ENCODE data around the gene ABCG4. TPM values are rescaled to one million over a fixed set of nuclear protein-coding genes. Genes with fewer than 3 reads are reported as not detected.

Gene ABCG4
- polyA plus RNA-seq, 1 donor from 2014 or later: 1.5 TPM

- H3K79me2 ChIP-seq (replicated peaks; ENCODE audit: insufficient read depth, low read length): no peaks in the 10 kb centered on the region
- H3K9ac ChIP-seq (ENCODE audit: low read length): no peak overlapping the region
- H3K36me3 ChIP-seq (ENCODE audit: insufficient read depth, low read length): no peaks in the 10 kb centered on the region
- no peaks in the 10 kb centered on the region for H3F3A ChIP-seq (ENCODE audit: insufficient read depth, low read length, poor library complexity, severe bottlenecking)
- H3K9me3 ChIP-seq (ENCODE audit: low read length): no peaks in the 10 kb centered on the region
- no peak overlapping the region for H3K4me3 ChIP-seq (ENCODE audit: low read length)
- no peak overlapping the region for H2AFZ ChIP-seq (ENCODE audit: low read depth, low read length)
- H3K27me3 ChIP-seq (ENCODE audit: insufficient read depth, low read depth, low read length): no peaks in the 10 kb centered on the region
- TF ChIP-seq TAF1 (IDR thresholded peaks at IDR 0.05; ENCODE audit: low read depth) (no peak), SMC3 (conservative IDR thresholded peaks at IDR 0.05; ENCODE audit: poor library complexity) (no peak), POLR2AphosphoS5 (IDR thresholded peaks at IDR 0.05) (no peak), MXI1 (conservative IDR thresholded peaks at IDR 0.05; ENCODE audit: poor library complexity, severe bottlenecking) (no peak), RAD21 (conservative IDR thresholded peaks at IDR 0.05) (no peak), EP300 (conservative IDR thresholded peaks at IDR 0.05; ENCODE audit: poor library complexity, severe bottlenecking) (no peak), EZH2 (IDR thresholded peaks at IDR 0.05; ENCODE audit: borderline replicate concordance, insufficient read depth, low read length, poor library complexity, severe bottlenecking) (no peak)
- TF ChIP-seq, protein P1, sequence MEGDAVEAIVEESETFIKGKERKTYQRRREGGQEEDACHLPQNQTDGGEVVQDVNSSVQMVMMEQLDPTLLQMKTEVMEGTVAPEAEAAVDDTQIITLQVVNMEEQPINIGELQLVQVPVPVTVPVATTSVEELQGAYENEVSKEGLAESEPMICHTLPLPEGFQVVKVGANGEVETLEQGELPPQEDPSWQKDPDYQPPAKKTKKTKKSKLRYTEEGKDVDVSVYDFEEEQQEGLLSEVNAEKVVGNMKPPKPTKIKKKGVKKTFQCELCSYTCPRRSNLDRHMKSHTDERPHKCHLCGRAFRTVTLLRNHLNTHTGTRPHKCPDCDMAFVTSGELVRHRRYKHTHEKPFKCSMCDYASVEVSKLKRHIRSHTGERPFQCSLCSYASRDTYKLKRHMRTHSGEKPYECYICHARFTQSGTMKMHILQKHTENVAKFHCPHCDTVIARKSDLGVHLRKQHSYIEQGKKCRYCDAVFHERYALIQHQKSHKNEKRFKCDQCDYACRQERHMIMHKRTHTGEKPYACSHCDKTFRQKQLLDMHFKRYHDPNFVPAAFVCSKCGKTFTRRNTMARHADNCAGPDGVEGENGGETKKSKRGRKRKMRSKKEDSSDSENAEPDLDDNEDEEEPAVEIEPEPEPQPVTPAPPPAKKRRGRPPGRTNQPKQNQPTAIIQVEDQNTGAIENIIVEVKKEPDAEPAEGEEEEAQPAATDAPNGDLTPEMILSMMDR (IDR thresholded peaks at IDR 0.05; ENCODE audit: poor library complexity, severe bottlenecking): no peak
- TF ChIP-seq, protein P2, sequence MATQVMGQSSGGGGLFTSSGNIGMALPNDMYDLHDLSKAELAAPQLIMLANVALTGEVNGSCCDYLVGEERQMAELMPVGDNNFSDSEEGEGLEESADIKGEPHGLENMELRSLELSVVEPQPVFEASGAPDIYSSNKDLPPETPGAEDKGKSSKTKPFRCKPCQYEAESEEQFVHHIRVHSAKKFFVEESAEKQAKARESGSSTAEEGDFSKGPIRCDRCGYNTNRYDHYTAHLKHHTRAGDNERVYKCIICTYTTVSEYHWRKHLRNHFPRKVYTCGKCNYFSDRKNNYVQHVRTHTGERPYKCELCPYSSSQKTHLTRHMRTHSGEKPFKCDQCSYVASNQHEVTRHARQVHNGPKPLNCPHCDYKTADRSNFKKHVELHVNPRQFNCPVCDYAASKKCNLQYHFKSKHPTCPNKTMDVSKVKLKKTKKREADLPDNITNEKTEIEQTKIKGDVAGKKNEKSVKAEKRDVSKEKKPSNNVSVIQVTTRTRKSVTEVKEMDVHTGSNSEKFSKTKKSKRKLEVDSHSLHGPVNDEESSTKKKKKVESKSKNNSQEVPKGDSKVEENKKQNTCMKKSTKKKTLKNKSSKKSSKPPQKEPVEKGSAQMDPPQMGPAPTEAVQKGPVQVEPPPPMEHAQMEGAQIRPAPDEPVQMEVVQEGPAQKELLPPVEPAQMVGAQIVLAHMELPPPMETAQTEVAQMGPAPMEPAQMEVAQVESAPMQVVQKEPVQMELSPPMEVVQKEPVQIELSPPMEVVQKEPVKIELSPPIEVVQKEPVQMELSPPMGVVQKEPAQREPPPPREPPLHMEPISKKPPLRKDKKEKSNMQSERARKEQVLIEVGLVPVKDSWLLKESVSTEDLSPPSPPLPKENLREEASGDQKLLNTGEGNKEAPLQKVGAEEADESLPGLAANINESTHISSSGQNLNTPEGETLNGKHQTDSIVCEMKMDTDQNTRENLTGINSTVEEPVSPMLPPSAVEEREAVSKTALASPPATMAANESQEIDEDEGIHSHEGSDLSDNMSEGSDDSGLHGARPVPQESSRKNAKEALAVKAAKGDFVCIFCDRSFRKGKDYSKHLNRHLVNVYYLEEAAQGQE (IDR thresholded peaks at IDR 0.05; ENCODE audit: borderline replicate concordance): no peak
- H4K20me1 ChIP-seq (ENCODE audit: insufficient read depth): no peaks in the 10 kb centered on the region
- H3K9me2 ChIP-seq (ENCODE audit: insufficient read depth, low read length): no peaks in the 10 kb centered on the region
- H3K27ac ChIP-seq (ENCODE audit: low read length): no peak overlapping the region
- no peak overlapping the region for H3K4me2 ChIP-seq (ENCODE audit: low read length)
Measured at GRCh38 chr11:119116601-119117000, 32.3 kb upstream of the ABCG4 start.

DNA sequence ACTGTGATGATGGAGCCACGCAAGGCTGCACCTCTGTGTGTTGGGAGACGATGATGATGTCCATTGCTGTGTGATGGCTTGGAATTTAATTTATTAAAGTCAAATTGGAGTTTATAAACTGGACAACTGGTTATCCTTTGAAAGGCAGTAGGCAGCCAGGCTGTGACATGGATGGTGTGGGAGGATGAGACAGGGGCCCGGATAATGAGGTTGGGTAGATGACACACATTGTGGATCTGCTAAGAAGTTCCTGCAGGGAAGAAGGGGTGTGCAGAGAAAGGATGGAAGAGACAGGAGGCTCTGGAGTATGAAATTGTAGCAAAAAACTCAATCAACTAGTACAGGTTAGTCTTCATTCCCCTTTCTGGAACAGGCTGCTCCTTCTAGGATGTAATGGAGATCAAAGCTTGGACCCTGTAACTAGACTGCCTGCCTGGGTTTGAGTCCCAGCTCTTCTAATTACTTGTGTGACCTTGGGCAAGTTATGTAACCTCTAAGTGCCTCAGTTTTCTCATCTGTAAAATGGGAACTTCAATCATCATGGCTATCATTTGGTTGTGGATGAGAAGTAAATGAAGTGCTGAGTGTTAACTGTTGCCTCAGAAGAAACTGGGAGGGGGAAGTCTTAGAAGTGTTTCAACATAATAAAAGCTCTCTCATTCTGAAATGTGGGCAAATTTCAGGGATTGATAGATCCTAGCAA lies 31.7 kb upstream of the ABCG4 start:
- Histone ChIP-seq H3K4me3 (ENCODE audit: low read length) (no peak overlapping the region), H2AFZ (ENCODE audit: low read depth, low read length) (no peak overlapping the region), H3K79me2 (replicated peaks; ENCODE audit: insufficient read depth, low read length) (peaks cover 4% of the 10 kb centered on the region), H3K9me3 (ENCODE audit: low read length) (no peaks in the 10 kb centered on the region), H3K9me2 (ENCODE audit: insufficient read depth, low read length) (no peaks in the 10 kb centered on the region), H3F3A (ENCODE audit: insufficient read depth, low read length, poor library complexity, severe bottlenecking) (no peaks in the 10 kb centered on the region), H3K27ac (ENCODE audit: low read length) (no peak overlapping the region), H3K27me3 (ENCODE audit: insufficient read depth, low read depth, low read length) (no peaks in the 10 kb centered on the region), H4K20me1 (ENCODE audit: insufficient read depth) (no peaks in the 10 kb centered on the region), H3K9ac (ENCODE audit: low read length) (no peak overlapping the region), H3K4me2 (ENCODE audit: low read length) (no peak overlapping the region), H3K36me3 (ENCODE audit: insufficient read depth, low read length) (no peaks in the 10 kb centered on the region)
- TF ChIP-seq MXI1 (conservative IDR thresholded peaks at IDR 0.05; ENCODE audit: poor library complexity, severe bottlenecking): no peak
- TF ChIP-seq, protein P1 (IDR thresholded peaks at IDR 0.05; ENCODE audit: poor library complexity, severe bottlenecking): no peak
- no peak for TF ChIP-seq POLR2AphosphoS5 (IDR thresholded peaks at IDR 0.05)
- TF ChIP-seq TAF1 (IDR thresholded peaks at IDR 0.05; ENCODE audit: low read depth): no peak
- TF ChIP-seq EZH2 (IDR thresholded peaks at IDR 0.05; ENCODE audit: borderline replicate concordance, insufficient read depth, low read length, poor library complexity, severe bottlenecking): no peak
- TF ChIP-seq EP300 (conservative IDR thresholded peaks at IDR 0.05; ENCODE audit: poor library complexity, severe bottlenecking): no peak

Data from neural cell (in vitro differentiated cells).